ENCODE results near the gene CBLIF.

GRCh38 chr11:59841514-59841913, 3.8 kb downstream of the CBLIF start:
- no peak for TF ChIP-seq CTCF (conservative IDR thresholded peaks at IDR 0.05 in 1 of 2, IDR thresholded peaks at IDR 0.05 in 1 of 2; ENCODE audit: extremely low read depth in 1 of 2, insufficient read depth in 1 of 2, low read depth in 1 of 2, low read length in 2 of 2)
- TF ChIP-seq EZH2 (IDR thresholded peaks at IDR 0.05; ENCODE audit: borderline replicate concordance, low read length): no peak

All from mammary epithelial cell (primary cell).